HepG2 (cell line): ENCODE data around the gene PIP4K2C. TPM values are rescaled to one million over a fixed set of nuclear protein-coding genes. Genes with fewer than 3 reads are reported as not detected.
A peak's percentile ranks its signal among the peaks of the same experiment; 100 is the strongest.

Experiments used
- CBX2 ChIP-seq, 2 experiments: fragments of 200-600 bp in 1 of 2; sonication (generic); formaldehyde crosslinking in 1 of 2; IDR thresholded peaks; 2 replicates each; pipeline versions ENCODE4 v1.7.0 to v1.8.1; 2018 to 2022; ENCODE audit warnings: low read depth in 2 of 2, low read length in 1 of 2, mild to moderate bottlenecking in 1 of 2, missing genetic modification reagents in 1 of 2
- ELF4 ChIP-seq: sonication (generic); formaldehyde crosslinking; IDR thresholded peaks from 2 replicates; pipeline ENCODE4 v1.5.0; 2020; ENCODE audit warnings: missing genetic modification reagents, mild to moderate bottlenecking, moderate library complexity, borderline replicate concordance
- KLF9 ChIP-seq: IDR thresholded peaks from 2 replicates; pipeline ENCODE4 v1.6.1; 2016; ENCODE audit warnings: low read depth
- NFE2 ChIP-seq: sonication (generic); formaldehyde crosslinking; IDR thresholded peaks from 2 replicates; pipeline ENCODE4 v1.4.0; 2020; ENCODE audit warnings: missing genetic modification reagents
- NFKBIZ ChIP-seq: IDR thresholded peaks from 2 replicates; pipeline ENCODE4 v1.6.1; 2018; ENCODE audit warnings: missing genetic modification reagents, missing compliant biosample characterization
- NR2C2 ChIP-seq: sonication (generic); formaldehyde crosslinking; IDR thresholded peaks from 2 replicates; pipeline ENCODE4 v1.4.0; 2020; ENCODE audit warnings: missing genetic modification reagents, mild to moderate bottlenecking, moderate library complexity, borderline replicate concordance
- PHF21A ChIP-seq: sonication (generic); formaldehyde crosslinking; IDR thresholded peaks from 2 replicates; pipeline ENCODE4 v1.5.0; 2020; ENCODE audit warnings: mild to moderate bottlenecking, missing genetic modification reagents
- RARA ChIP-seq: IDR thresholded peaks from 2 replicates; pipeline ENCODE4 v1.6.1; 2016; ENCODE audit warnings: missing genetic modification reagents, missing compliant biosample characterization
- RCOR2 ChIP-seq: IDR thresholded peaks from 2 replicates; pipeline ENCODE4 v1.6.1; 2016; ENCODE audit warnings: missing biosample characterization, missing genetic modification reagents
- ZBTB20 ChIP-seq: sonication (generic); formaldehyde crosslinking; IDR thresholded peaks from 2 replicates; pipeline ENCODE4 v1.8.1; 2023; ENCODE audit warnings: missing genetic modification reagents, low read depth, mild to moderate bottlenecking, borderline replicate concordance
- ZNF782 ChIP-seq: sonication (generic); formaldehyde crosslinking; IDR thresholded peaks from 2 replicates; pipeline ENCODE4 v1.4.0; 2020; ENCODE audit warnings: missing genetic modification reagents, mild to moderate bottlenecking, borderline replicate concordance
- polyA plus RNA-seq, 8 experiments: library from polyadenylated mRNA; depleted of rRNA in 3 of 8; stranded (reverse) in 7 of 8; unstranded in 1 of 8; fragments of >200 nt; fragmentation: Illumina TruSeq in 4 of 8; extraction: Trizol in 4 of 8; gene quantifications; 2 replicates each; pipeline versions ENCODE4 v1.2.1 to v1.2.3, GENCODE V29; 2011 to 2016; ENCODE audit warnings: low read depth in 4 of 8, missing spikeins in 1 of 8, mixed read lengths in 1 of 8; ENCODE audit not compliant: insufficient read depth in 1 of 8
- total RNA-seq, 5 experiments: library from RNA; depleted of rRNA; stranded (reverse); fragments of >200 nt; fragmentation: Illumina TruSeq; extraction: Trizol; gene quantifications; 2 replicates each; pipeline ENCODE4 v1.2.3, GENCODE V29; 2016; ENCODE audit warnings: low read depth in 1 of 5
- TF ChIP-seq, protein P1 (sequence below): sonication (generic); formaldehyde crosslinking; IDR thresholded peaks from 2 replicates; pipeline ENCODE4 v1.4.0; 2020; ENCODE audit warnings: mild to moderate bottlenecking, missing genetic modification reagents
- TF ChIP-seq, protein P2 (sequence below): sonication (generic); formaldehyde crosslinking; IDR thresholded peaks from 2 replicates; pipeline ENCODE4 v1.4.0; 2020; ENCODE audit warnings: missing genetic modification reagents, borderline replicate concordance
- TF ChIP-seq, protein P3 (sequence below): sonication (generic); formaldehyde crosslinking; IDR thresholded peaks from 2 replicates; pipeline ENCODE4 v1.4.0; 2020; ENCODE audit warnings: missing genetic modification reagents, low read depth, mild to moderate bottlenecking, borderline replicate concordance
- TF ChIP-seq, protein P4 (sequence below): IDR thresholded peaks from 2 replicates; pipeline ENCODE4 v1.6.1; 2016; ENCODE audit warnings: low read depth
- TF ChIP-seq, protein P5 (sequence below): sonication (generic); formaldehyde crosslinking; IDR thresholded peaks from 2 replicates; pipeline ENCODE4 v1.8.0; 2022; ENCODE audit warnings: mild to moderate bottlenecking, missing genetic modification reagents; ENCODE audit not compliant: insufficient replicate concordance

The PIP4K2C gene
- total and polyA plus RNA-seq, 2 of the 13 experiments (the other 11 are each of a cell fraction or from before 2014, with no cell fraction given): 23.3 to 26.4 TPM

DNA sequence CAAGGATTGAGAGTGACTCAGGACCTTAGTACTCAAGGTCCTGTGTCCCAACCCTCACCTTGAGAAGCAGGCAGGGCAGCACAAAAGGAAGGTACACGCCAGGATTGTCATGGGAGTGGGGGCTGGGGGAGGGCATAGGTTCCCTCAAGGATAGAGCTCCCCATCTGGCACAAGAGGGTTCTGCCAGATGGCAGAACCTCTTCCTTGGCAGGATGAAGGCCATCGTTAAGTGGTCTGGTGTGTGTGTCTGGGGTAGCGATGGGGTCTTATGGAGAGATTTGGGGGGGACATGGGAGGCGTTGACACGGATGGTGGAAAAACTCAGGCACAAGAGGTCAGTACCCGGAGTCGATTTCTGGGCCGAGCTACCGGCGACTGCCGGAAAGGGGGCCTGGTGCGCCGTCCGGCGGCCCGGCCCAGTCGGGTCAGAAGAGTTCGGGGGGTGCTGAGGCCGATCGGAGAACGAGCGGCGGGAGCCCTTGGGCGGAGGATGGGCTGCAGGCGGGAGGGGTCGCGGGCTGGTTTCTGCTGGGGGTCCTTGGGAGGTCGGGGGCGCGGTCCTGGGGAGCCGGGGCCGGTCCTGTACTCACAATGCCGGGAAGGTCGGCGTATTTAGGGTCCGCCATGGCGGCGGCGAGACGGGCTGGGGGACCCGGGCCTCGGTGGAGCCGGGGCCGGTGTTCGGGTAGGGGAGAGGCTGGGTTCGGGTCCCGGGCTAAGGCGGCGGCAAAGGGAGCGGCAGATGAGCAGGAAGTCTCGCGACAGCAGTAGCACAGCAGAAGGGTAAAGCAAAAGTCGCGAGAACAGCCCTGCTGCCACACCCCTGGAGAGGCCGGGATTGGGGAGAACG lies 44.3 kb upstream of the PIP4K2C start, which contains the start of gene DCTN2 (continued):
- TF ChIP-seq ZBTB20 (CRISPR knock-in tag) (no peak; the same call in 1 of the 2 replicates), RARA (no peak), NFKBIZ (CRISPR knock-in tag) (no peak), CBX2 (IDR thresholded peaks at IDR 0.05; ENCODE audit: low read depth, low read length) (no peak), CBX2 (CRISPR knock-in tag; IDR thresholded peaks at IDR 0.05; ENCODE audit: low read depth) (no peak), NR2C2 (CRISPR knock-in tag) (peak; percentile 43), ELF4 (no peak), ZNF782 (CRISPR knock-in tag) (0 out of 2 replicates have a peak, but pooled peaks have one; percentile 42), PHF21A (CRISPR knock-in tag) (no peak), RCOR2 (peak; percentile 25; the same call in 1 of the 2 replicates), KLF9 (CRISPR knock-in tag) (no peak), NFE2 (no peak)
- TF ChIP-seq, protein P1, sequence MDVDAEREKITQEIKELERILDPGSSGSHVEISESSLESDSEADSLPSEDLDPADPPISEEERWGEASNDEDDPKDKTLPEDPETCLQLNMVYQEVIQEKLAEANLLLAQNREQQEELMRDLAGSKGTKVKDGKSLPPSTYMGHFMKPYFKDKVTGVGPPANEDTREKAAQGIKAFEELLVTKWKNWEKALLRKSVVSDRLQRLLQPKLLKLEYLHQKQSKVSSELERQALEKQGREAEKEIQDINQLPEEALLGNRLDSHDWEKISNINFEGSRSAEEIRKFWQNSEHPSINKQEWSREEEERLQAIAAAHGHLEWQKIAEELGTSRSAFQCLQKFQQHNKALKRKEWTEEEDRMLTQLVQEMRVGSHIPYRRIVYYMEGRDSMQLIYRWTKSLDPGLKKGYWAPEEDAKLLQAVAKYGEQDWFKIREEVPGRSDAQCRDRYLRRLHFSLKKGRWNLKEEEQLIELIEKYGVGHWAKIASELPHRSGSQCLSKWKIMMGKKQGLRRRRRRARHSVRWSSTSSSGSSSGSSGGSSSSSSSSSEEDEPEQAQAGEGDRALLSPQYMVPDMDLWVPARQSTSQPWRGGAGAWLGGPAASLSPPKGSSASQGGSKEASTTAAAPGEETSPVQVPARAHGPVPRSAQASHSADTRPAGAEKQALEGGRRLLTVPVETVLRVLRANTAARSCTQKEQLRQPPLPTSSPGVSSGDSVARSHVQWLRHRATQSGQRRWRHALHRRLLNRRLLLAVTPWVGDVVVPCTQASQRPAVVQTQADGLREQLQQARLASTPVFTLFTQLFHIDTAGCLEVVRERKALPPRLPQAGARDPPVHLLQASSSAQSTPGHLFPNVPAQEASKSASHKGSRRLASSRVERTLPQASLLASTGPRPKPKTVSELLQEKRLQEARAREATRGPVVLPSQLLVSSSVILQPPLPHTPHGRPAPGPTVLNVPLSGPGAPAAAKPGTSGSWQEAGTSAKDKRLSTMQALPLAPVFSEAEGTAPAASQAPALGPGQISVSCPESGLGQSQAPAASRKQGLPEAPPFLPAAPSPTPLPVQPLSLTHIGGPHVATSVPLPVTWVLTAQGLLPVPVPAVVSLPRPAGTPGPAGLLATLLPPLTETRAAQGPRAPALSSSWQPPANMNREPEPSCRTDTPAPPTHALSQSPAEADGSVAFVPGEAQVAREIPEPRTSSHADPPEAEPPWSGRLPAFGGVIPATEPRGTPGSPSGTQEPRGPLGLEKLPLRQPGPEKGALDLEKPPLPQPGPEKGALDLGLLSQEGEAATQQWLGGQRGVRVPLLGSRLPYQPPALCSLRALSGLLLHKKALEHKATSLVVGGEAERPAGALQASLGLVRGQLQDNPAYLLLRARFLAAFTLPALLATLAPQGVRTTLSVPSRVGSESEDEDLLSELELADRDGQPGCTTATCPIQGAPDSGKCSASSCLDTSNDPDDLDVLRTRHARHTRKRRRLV: no peak
- TF ChIP-seq, protein P2, sequence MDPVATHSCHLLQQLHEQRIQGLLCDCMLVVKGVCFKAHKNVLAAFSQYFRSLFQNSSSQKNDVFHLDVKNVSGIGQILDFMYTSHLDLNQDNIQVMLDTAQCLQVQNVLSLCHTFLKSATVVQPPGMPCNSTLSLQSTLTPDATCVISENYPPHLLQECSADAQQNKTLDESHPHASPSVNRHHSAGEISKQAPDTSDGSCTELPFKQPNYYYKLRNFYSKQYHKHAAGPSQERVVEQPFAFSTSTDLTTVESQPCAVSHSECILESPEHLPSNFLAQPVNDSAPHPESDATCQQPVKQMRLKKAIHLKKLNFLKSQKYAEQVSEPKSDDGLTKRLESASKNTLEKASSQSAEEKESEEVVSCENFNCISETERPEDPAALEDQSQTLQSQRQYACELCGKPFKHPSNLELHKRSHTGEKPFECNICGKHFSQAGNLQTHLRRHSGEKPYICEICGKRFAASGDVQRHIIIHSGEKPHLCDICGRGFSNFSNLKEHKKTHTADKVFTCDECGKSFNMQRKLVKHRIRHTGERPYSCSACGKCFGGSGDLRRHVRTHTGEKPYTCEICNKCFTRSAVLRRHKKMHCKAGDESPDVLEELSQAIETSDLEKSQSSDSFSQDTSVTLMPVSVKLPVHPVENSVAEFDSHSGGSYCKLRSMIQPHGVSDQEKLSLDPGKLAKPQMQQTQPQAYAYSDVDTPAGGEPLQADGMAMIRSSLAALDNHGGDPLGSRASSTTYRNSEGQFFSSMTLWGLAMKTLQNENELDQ (CRISPR knock-in tag): no peak
- TF ChIP-seq, protein P3, sequence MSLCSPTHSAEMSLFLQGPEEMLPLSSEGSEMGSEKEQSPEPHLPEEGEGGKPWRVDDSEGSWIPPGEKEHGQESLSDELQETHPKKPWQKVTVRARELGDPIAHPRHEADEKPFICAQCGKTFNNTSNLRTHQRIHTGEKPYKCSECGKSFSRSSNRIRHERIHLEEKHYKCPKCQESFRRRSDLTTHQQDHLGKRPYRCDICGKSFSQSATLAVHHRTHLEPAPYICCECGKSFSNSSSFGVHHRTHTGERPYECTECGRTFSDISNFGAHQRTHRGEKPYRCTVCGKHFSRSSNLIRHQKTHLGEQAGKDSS: no peak
- TF ChIP-seq, protein P4, sequence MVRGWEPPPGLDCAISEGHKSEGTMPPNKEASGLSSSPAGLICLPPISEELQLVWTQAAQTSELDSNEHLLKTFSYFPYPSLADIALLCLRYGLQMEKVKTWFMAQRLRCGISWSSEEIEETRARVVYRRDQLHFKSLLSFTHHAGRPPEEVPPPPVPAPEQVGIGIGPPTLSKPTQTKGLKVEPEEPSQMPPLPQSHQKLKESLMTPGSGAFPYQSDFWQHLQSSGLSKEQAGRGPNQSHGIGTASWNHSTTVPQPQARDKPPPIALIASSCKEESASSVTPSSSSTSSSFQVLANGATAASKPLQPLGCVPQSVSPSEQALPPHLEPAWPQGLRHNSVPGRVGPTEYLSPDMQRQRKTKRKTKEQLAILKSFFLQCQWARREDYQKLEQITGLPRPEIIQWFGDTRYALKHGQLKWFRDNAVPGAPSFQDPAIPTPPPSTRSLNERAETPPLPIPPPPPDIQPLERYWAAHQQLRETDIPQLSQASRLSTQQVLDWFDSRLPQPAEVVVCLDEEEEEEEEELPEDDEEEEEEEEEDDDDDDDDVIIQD (CRISPR knock-in tag): no peak
- TF ChIP-seq, protein P5, sequence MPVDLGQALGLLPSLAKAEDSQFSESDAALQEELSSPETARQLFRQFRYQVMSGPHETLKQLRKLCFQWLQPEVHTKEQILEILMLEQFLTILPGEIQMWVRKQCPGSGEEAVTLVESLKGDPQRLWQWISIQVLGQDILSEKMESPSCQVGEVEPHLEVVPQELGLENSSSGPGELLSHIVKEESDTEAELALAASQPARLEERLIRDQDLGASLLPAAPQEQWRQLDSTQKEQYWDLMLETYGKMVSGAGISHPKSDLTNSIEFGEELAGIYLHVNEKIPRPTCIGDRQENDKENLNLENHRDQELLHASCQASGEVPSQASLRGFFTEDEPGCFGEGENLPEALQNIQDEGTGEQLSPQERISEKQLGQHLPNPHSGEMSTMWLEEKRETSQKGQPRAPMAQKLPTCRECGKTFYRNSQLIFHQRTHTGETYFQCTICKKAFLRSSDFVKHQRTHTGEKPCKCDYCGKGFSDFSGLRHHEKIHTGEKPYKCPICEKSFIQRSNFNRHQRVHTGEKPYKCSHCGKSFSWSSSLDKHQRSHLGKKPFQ (CRISPR knock-in tag): no peak
